Peyer's patch (tissue), 4 donors: ENCODE measurements around the gene NIP7. TPM values are rescaled to one million over a fixed set of nuclear protein-coding genes. Genes with fewer than 3 reads are reported as not detected.
A peak's percentile ranks its signal among the peaks of the same experiment; 100 is the strongest.

Experiments
- DNase-seq, 3 donors: peaks; one replicate each; pipeline ENCODE4 v3.0.0-alpha.2; 2017 to 2019
- H3K27ac ChIP-seq, 4 donors: fragments of 200-600 bp; sonication (generic); one replicate each; pipeline ENCODE4 v1.5.1; 2016 to 2019
- H3K27me3 ChIP-seq, 2 donors: fragments of 200-600 bp; sonication (generic); one replicate each; pipeline ENCODE4 v1.5.1; 2019
- H3K36me3 ChIP-seq, 3 donors: fragments of 200-600 bp; sonication (generic); one replicate each; pipeline ENCODE4 v1.5.1; 2016 to 2019
- H3K4me1 ChIP-seq, 4 donors: fragments of 200-600 bp; sonication (generic); one replicate each; pipeline ENCODE4 v1.5.1; 2016 to 2019
- H3K4me3 ChIP-seq, 4 donors: fragments of 200-600 bp; sonication (generic); 1 replicate in 3 of 4; 2 replicates in 1 of 4; pipeline ENCODE4 v1.5.1; 2016 to 2019; ENCODE audit warnings: mild to moderate bottlenecking in 1 of 4
- H3K9me3 ChIP-seq, 4 donors: fragments of 200-600 bp; sonication (generic); one replicate each; pipeline ENCODE4 v1.5.1; 2016 to 2019; ENCODE audit warnings: mild to moderate bottlenecking in 1 of 4
- POLR2A ChIP-seq, 2 donors: fragments of 450-650 bp; IDR thresholded peaks; one replicate each; pipeline ENCODE4 v1.5.1; 2017; ENCODE audit warnings: antibody characterized with exemption in 2 of 2, mild to moderate bottlenecking in 2 of 2, moderate library complexity in 2 of 2
- total RNA-seq, 4 donors: library from RNA; depleted of rRNA; stranded (reverse); fragments of >200 nt; gene quantifications; one replicate each; pipeline ENCODE4 v1.1.0, GENCODE V29; 2016
- TF ChIP-seq, protein P1 (sequence below), 6 experiments: fragments of 450-650 bp in 4 of 6; fragments of 200-600 bp in 2 of 6; sonication (generic) in 1 of 6; IDR thresholded peaks; one replicate each; pipeline ENCODE4 v1.5.1; 2017 to 2019; ENCODE audit warnings: antibody characterized with exemption in 6 of 6, mild to moderate bottlenecking in 3 of 6, moderate library complexity in 1 of 6

Gene NIP7
- total RNA-seq, 4 donors from 2014 or later, result 6.9 to 20.6 (median 10.5) TPM

DNA sequence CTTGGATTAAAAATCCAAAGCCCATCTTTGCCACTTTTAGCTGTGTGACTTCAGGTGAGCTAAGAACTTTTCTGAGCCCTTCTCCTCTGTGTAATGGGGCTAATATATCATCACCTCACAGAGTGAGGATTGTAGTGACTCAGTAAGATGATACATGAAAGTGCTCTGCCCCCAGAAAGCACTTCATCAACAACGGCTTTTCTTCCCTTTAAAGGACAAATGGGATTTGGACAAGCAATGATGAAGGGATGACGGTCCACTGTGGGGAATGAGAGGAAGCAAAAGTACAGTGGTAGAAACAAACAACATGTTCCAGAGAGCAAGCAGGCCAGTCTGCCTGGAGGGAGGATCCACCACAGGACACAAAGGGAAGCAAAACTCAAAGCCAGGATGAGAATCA, 26.3 kb downstream of the NIP7 start:
- H3K9me3 ChIP-seq, result no peaks in the 10 kb centered on the region
- no peak for DNase-seq
- TF ChIP-seq, protein P1, sequence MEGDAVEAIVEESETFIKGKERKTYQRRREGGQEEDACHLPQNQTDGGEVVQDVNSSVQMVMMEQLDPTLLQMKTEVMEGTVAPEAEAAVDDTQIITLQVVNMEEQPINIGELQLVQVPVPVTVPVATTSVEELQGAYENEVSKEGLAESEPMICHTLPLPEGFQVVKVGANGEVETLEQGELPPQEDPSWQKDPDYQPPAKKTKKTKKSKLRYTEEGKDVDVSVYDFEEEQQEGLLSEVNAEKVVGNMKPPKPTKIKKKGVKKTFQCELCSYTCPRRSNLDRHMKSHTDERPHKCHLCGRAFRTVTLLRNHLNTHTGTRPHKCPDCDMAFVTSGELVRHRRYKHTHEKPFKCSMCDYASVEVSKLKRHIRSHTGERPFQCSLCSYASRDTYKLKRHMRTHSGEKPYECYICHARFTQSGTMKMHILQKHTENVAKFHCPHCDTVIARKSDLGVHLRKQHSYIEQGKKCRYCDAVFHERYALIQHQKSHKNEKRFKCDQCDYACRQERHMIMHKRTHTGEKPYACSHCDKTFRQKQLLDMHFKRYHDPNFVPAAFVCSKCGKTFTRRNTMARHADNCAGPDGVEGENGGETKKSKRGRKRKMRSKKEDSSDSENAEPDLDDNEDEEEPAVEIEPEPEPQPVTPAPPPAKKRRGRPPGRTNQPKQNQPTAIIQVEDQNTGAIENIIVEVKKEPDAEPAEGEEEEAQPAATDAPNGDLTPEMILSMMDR (IDR thresholded peaks at IDR 0.05), result no peak
- TF ChIP-seq POLR2A (IDR thresholded peaks at IDR 0.05), result no peak

DNA sequence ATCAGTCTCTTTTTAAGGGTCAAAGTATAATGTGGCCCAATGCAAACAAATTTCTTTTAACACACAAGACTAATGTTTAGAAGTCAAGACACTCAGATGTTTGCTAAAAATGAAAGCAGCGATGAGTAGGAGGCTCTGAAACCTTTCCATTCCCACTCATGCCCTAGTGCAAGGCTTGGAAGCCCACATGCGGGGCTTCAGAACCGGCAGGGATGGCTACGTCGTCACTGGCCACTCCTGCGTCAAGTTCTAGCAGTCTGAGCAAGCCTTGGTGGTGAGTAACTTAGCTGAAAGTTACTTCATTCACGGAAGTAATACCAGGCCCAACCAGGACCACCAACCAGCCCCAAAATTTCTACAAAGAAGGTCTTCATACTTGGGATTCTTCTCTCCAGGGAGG, 26.9 kb downstream of the NIP7 start:
- Histone ChIP-seq H3K4me1 (no peaks in the 10 kb centered on the region), H3K27ac (no peak overlapping the region), H3K36me3 (peaks cover 0 to 85% (median 4%) of the 10 kb centered on the region in 3 donors), H3K27me3 (no peaks in the 10 kb centered on the region), H3K4me3 (no peak overlapping the region), H3K9me3 (no peaks in the 10 kb centered on the region)
- DNase-seq, result no peak
- no peak for TF ChIP-seq POLR2A (IDR thresholded peaks at IDR 0.05)
- TF ChIP-seq, protein P1 (IDR thresholded peaks at IDR 0.05), result no peak

More for the DNA sequence above, 26.3 kb downstream of the NIP7 start:
- Histone ChIP-seq H3K4me3 (no peak overlapping the region), H3K36me3 (peaks cover 0 to 84% (median 4%) of the 10 kb centered on the region in 3 donors), H3K27me3 (no peaks in the 10 kb centered on the region), H3K4me1 (no peaks in the 10 kb centered on the region), H3K27ac (no peak overlapping the region)

DNA sequence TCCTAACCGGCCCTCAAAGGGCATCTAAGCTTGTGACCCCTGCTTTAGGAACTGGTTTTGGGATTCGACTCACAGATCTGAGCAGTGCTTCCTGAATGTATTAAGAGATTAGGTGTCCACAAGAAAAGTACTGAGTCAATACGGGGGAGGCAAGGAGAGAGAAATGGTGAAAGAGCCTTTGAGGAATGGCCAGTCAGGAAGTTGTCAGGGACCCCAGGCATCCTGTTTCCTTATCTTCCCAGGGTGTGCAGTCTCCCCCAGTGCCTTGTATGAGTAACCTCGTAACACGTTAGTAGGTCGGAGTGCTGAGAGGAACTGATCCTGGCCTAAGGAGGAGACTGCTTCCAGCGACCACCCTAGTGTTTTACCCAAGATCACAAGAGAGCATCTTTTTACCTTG, 28.4 kb downstream of the NIP7 start:
- H3K4me3 ChIP-seq, result no peak overlapping the region
- no peak for TF ChIP-seq POLR2A (IDR thresholded peaks at IDR 0.05)
- TF ChIP-seq, protein P1 (IDR thresholded peaks at IDR 0.05), result no peak
- no peak overlapping the region for H3K27ac ChIP-seq
- no peaks in the 10 kb centered on the region for H3K27me3 ChIP-seq
- peaks cover 0 to 8% (median 2%) of the 10 kb centered on the region in 4 donors for H3K4me1 ChIP-seq
- DNase-seq, result peak in 1 of 3 donors; percentile 18
- no peaks in the 10 kb centered on the region for H3K9me3 ChIP-seq
- H3K36me3 ChIP-seq, result peaks cover 0 to 94% (median 4%) of the 10 kb centered on the region in 3 donors

DNA sequence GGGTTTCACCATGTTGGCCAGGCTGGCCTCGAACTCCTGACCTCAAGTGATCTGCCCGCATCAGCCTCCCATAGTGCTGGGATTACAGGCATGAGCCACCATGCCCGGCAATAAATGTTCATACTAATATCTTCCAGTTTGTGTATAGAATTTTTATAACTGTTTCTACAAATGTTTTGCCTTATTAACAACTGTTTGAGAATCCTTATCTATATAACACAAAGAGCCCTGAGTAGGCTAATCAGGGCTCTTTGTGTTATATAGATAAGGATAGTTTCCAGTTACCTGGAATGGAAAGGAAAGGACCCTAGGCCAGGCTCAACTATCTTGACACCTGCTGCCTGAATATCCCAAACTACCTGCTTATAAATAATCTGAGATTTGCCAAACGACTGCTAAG, 29.3 kb downstream of the NIP7 start:
- Histone ChIP-seq H3K27me3 (no peaks in the 10 kb centered on the region), H3K36me3 (peaks cover 0 to 87% (median 4%) of the 10 kb centered on the region in 3 donors), H3K9me3 (no peaks in the 10 kb centered on the region), H3K27ac (no peak overlapping the region), H3K4me1 (peaks cover 0 to 12% (median 4%) of the 10 kb centered on the region in 4 donors), H3K4me3 (no peak overlapping the region)
- DNase-seq, result no peak
- no peak for TF ChIP-seq POLR2A (IDR thresholded peaks at IDR 0.05)

DNA sequence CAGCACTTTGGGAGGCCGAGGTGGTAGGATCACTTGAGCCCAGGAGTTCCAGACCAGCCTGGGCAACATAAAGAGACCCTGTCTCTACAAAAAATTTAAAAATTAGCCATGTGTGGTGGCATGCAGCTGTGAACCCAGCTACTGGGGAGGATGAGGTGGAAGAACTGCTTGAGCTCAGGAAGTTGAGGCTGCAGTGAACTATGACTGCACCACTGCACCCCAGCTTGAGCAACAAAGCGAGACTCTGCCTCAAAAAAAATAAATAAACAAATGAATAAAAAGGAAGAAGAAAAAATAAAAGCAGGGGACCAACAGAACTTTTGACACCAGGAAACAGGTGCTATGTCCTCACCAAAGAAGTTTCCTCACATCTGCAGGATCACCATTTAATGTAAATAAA, 32.0 kb downstream of the NIP7 start:
- Histone ChIP-seq H3K4me3 (no peak overlapping the region), H3K4me1 (peaks cover 0 to 17% (median 4%) of the 10 kb centered on the region in 4 donors), H3K27ac (peak overlapping the region in 1 of 4 donors; percentile 59), H3K9me3 (no peaks in the 10 kb centered on the region), H3K27me3 (no peaks in the 10 kb centered on the region), H3K36me3 (peaks cover 0 to 60% (median 4%) of the 10 kb centered on the region in 3 donors)
- TF ChIP-seq, protein P1 (IDR thresholded peaks at IDR 0.05), result no peak
- no peak for TF ChIP-seq POLR2A (IDR thresholded peaks at IDR 0.05)
- peak in 2 of 3 donors; percentile 58 to 65 for DNase-seq

DNA sequence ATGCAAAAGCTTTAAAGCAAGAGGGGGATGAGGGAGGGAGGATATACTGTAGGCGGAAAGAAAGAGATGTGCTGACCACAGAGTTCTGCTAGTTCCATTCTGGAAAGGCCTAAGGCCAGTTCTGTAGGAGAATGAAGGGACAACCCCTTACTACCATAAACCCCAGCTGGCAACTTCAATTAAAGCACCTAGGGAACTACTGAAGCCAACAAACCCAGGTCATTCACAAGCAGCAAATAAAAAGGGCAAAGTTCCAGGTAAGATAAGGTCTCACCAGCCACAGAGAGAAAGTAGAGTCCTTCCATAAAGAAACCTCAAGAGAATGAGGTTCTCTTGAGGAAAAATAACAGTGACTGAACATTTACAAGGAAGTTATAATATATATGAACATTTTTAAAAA, 33.4 kb downstream of the NIP7 start:
- Histone ChIP-seq H3K9me3 (no peaks in the 10 kb centered on the region), H3K27ac (peak overlapping the region in 2 of 4 donors; percentile 17 to 68), H3K36me3 (peaks cover 0 to 49% (median 4%) of the 10 kb centered on the region in 3 donors), H3K27me3 (no peaks in the 10 kb centered on the region), H3K4me3 (no peak overlapping the region), H3K4me1 (peaks cover 0 to 17% (median 4%) of the 10 kb centered on the region in 4 donors)
- TF ChIP-seq, protein P1 (IDR thresholded peaks at IDR 0.05), result no peak
- no peak for TF ChIP-seq POLR2A (IDR thresholded peaks at IDR 0.05)
- DNase-seq, result peak in 1 of 3 donors; percentile 56
